PC-3 (cell line): ENCODE data around the gene SELE.

Experiments used
- EZH2phosphoT487 ChIP-seq: fragments of 300-600 bp; sonication (generic); IDR thresholded peaks from 2 replicates; pipeline ENCODE4 v1.6.1; 2018; ENCODE audit warnings: mild to moderate bottlenecking, antibody characterized with exemption, low read length, borderline replicate concordance
- TF ChIP-seq, protein P1 (sequence below): fragments of 300-600 bp; sonication (generic); conservative IDR thresholded peaks from 2 replicates; pipeline ENCODE4 v1.5.1; 2017; ENCODE audit warnings: antibody characterized with exemption, low read depth, mild to moderate bottlenecking, low read length

DNA sequence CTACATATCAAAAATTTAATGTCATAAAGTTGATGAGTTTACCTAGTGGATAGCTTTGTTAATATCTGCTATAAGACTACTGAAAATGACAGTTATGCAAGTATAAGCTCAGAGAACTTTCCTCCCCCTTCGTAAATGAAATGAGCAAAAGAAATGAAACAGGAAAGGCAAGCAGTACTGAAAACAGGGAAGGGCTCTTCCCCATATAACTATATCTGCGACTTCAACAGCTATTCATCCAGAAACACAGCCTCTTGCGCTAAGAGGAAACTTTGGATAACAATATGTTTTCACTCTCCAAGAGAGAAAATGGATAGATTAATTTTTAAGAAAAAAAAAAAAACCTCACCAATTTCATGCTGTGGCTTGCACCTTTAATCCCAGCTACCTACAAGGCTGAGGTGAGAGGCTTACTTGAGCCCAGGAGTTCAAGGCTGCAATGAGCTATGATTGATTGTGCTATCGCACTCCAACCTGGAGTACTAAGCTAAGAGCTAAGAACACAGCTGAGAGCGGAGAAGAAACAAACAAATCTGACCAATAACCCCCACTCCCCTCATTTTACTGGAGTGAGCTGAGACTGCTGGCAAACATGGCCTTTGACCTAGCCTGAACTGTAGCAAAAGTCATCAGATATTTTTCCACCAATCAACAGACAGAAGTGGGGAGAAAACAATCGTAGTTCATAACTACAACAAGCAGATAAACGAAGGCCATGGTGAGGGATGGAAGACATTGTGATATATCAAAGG is 31.9 kb upstream of the SELE start:
- TF ChIP-seq, protein P1, sequence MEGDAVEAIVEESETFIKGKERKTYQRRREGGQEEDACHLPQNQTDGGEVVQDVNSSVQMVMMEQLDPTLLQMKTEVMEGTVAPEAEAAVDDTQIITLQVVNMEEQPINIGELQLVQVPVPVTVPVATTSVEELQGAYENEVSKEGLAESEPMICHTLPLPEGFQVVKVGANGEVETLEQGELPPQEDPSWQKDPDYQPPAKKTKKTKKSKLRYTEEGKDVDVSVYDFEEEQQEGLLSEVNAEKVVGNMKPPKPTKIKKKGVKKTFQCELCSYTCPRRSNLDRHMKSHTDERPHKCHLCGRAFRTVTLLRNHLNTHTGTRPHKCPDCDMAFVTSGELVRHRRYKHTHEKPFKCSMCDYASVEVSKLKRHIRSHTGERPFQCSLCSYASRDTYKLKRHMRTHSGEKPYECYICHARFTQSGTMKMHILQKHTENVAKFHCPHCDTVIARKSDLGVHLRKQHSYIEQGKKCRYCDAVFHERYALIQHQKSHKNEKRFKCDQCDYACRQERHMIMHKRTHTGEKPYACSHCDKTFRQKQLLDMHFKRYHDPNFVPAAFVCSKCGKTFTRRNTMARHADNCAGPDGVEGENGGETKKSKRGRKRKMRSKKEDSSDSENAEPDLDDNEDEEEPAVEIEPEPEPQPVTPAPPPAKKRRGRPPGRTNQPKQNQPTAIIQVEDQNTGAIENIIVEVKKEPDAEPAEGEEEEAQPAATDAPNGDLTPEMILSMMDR, result no peak
- TF ChIP-seq EZH2phosphoT487, result no peak
